ENCODE data around the gene P2RY14.
A peak's percentile ranks its signal among the peaks of the same experiment; 100 is the strongest.

DNA sequence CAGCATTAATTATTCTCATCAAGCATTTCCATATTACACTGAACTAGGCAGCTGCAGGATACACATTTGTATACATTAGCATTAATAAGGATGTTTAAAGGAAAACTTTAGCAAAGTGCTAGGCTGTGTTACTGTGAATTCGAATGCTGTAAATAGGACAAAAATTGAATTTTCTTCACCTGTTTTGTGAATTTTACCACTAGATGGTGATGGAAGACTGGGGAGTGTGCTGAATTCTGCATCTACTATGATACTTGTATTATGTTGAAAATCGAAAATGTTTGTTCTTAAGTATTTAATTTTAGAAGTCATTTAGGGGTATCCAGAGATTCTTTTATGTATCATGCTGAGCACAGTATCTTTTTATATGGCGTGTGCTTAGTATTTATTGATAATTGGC, 12.3 kb upstream of the P2RY14 start:
- TF ChIP-seq, protein P1, sequence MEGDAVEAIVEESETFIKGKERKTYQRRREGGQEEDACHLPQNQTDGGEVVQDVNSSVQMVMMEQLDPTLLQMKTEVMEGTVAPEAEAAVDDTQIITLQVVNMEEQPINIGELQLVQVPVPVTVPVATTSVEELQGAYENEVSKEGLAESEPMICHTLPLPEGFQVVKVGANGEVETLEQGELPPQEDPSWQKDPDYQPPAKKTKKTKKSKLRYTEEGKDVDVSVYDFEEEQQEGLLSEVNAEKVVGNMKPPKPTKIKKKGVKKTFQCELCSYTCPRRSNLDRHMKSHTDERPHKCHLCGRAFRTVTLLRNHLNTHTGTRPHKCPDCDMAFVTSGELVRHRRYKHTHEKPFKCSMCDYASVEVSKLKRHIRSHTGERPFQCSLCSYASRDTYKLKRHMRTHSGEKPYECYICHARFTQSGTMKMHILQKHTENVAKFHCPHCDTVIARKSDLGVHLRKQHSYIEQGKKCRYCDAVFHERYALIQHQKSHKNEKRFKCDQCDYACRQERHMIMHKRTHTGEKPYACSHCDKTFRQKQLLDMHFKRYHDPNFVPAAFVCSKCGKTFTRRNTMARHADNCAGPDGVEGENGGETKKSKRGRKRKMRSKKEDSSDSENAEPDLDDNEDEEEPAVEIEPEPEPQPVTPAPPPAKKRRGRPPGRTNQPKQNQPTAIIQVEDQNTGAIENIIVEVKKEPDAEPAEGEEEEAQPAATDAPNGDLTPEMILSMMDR (IDR thresholded peaks at IDR 0.05; ENCODE audit: borderline replicate concordance, extremely low read depth, low read length, poor library complexity, severe bottlenecking), result peak; percentile 51
- TF ChIP-seq EZH2 (IDR thresholded peaks at IDR 0.05; ENCODE audit: borderline replicate concordance, low read depth, low read length, severe bottlenecking), result no peak

Measured in DND-41 (cell line).